DOHH2 (cell line): ENCODE measurements around the gene LRRC8E.

ENCODE experiments used
- EZH2phosphoT487 ChIP-seq: fragments of 200-600 bp; sonication (generic); IDR thresholded peaks from 2 replicates; pipeline ENCODE4 v1.6.1; 2017; ENCODE audit warnings: borderline replicate concordance, mild to moderate bottlenecking, antibody characterized with exemption, low read length, moderate library complexity, mixed read lengths
- TF ChIP-seq, protein P1 (sequence below): fragments of 200-600 bp; sonication (generic); IDR thresholded peaks from one replicate; pipeline ENCODE4 v1.5.1; 2014; ENCODE audit warnings: antibody characterized with exemption, mild to moderate bottlenecking, low read depth, low read length; ENCODE audit not compliant: poor library complexity, severe bottlenecking

DNA sequence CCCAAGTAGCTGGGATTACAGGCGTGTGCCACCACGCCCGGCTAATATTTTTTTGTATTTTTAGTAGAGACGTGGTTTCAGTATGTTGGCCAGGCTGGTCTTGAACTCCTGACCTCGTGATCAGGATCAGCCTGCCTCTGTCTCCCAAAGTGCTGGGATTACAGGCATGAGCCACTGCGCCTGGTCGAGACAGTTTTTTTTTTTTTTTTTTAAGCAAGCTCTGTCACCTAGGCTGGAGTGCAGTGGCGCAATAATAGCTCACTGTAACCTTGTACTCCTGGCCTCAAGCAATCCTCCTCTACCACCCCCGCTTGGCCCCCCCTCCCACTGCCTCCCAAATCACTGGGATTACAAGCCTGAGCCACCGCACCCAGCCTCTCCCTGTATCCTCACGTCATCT lies 9.0 kb downstream of the LRRC8E start:
- TF ChIP-seq, protein P1, sequence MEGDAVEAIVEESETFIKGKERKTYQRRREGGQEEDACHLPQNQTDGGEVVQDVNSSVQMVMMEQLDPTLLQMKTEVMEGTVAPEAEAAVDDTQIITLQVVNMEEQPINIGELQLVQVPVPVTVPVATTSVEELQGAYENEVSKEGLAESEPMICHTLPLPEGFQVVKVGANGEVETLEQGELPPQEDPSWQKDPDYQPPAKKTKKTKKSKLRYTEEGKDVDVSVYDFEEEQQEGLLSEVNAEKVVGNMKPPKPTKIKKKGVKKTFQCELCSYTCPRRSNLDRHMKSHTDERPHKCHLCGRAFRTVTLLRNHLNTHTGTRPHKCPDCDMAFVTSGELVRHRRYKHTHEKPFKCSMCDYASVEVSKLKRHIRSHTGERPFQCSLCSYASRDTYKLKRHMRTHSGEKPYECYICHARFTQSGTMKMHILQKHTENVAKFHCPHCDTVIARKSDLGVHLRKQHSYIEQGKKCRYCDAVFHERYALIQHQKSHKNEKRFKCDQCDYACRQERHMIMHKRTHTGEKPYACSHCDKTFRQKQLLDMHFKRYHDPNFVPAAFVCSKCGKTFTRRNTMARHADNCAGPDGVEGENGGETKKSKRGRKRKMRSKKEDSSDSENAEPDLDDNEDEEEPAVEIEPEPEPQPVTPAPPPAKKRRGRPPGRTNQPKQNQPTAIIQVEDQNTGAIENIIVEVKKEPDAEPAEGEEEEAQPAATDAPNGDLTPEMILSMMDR: no peak
- TF ChIP-seq EZH2phosphoT487: no peak
